SK-N-SH (cell line): ENCODE results near the gene ANO2.

Experiments
- EP300 ChIP-seq, 2 experiments: IDR thresholded peaks; 2 replicates each; pipeline versions ENCODE4 v1.4.0 to v1.6.1; 2012; ENCODE audit warnings: borderline replicate concordance in 1 of 2, low read depth in 1 of 2, low read length in 1 of 2
- FOSL2 ChIP-seq: IDR thresholded peaks from 2 replicates; pipeline ENCODE4 v1.4.0; 2012; ENCODE audit warnings: low read depth, mild to moderate bottlenecking, moderate library complexity, borderline replicate concordance
- JUND ChIP-seq: IDR thresholded peaks from 2 replicates; pipeline ENCODE4 v1.4.0; 2012
- MXI1 ChIP-seq: IDR thresholded peaks from 2 replicates; pipeline ENCODE4 v1.6.1; 2012; ENCODE audit warnings: mild to moderate bottlenecking, low read depth, low read length, improper control_type of control experiment
- NFIC ChIP-seq: IDR thresholded peaks from 2 replicates; pipeline ENCODE4 v1.4.0; 2012; ENCODE audit warnings: borderline replicate concordance
- RAD21 ChIP-seq: IDR thresholded peaks from 2 replicates; pipeline ENCODE4 v1.6.1; 2012; ENCODE audit warnings: mild to moderate bottlenecking, low read length
- RCOR1 ChIP-seq: fragments of 150-350 bp; IDR thresholded peaks from 2 replicates; pipeline ENCODE4 v1.6.1; 2017; ENCODE audit warnings: antibody characterized with exemption, low read length
- SIN3A ChIP-seq: IDR thresholded peaks from 2 replicates; pipeline ENCODE4 v1.6.1; 2012; ENCODE audit warnings: low read depth, mild to moderate bottlenecking, low read length, moderate library complexity, borderline replicate concordance
- ZBTB33 ChIP-seq: IDR thresholded peaks from 2 replicates; pipeline ENCODE4 v1.4.0; 2012; ENCODE audit warnings: low read depth, borderline replicate concordance
- TF ChIP-seq, protein P1 (sequence below): IDR thresholded peaks from 2 replicates; pipeline ENCODE4 v1.6.1; 2012; ENCODE audit warnings: mild to moderate bottlenecking, low read depth, low read length, moderate library complexity
- TF ChIP-seq, protein P2 (sequence below): fragments of 200-600 bp; sonication (generic); IDR thresholded peaks from 2 replicates; pipeline ENCODE4 v1.6.1; 2017; ENCODE audit warnings: antibody characterized with exemption, mild to moderate bottlenecking, moderate library complexity

- TF ChIP-seq RAD21 = no peak
- no peak for TF ChIP-seq EP300 (IDR thresholded peaks at IDR 0.05; ENCODE audit: borderline replicate concordance in 1 of 2, low read depth in 1 of 2, low read length in 1 of 2)
- TF ChIP-seq, protein P1, sequence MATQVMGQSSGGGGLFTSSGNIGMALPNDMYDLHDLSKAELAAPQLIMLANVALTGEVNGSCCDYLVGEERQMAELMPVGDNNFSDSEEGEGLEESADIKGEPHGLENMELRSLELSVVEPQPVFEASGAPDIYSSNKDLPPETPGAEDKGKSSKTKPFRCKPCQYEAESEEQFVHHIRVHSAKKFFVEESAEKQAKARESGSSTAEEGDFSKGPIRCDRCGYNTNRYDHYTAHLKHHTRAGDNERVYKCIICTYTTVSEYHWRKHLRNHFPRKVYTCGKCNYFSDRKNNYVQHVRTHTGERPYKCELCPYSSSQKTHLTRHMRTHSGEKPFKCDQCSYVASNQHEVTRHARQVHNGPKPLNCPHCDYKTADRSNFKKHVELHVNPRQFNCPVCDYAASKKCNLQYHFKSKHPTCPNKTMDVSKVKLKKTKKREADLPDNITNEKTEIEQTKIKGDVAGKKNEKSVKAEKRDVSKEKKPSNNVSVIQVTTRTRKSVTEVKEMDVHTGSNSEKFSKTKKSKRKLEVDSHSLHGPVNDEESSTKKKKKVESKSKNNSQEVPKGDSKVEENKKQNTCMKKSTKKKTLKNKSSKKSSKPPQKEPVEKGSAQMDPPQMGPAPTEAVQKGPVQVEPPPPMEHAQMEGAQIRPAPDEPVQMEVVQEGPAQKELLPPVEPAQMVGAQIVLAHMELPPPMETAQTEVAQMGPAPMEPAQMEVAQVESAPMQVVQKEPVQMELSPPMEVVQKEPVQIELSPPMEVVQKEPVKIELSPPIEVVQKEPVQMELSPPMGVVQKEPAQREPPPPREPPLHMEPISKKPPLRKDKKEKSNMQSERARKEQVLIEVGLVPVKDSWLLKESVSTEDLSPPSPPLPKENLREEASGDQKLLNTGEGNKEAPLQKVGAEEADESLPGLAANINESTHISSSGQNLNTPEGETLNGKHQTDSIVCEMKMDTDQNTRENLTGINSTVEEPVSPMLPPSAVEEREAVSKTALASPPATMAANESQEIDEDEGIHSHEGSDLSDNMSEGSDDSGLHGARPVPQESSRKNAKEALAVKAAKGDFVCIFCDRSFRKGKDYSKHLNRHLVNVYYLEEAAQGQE = no peak
- TF ChIP-seq, protein P2, sequence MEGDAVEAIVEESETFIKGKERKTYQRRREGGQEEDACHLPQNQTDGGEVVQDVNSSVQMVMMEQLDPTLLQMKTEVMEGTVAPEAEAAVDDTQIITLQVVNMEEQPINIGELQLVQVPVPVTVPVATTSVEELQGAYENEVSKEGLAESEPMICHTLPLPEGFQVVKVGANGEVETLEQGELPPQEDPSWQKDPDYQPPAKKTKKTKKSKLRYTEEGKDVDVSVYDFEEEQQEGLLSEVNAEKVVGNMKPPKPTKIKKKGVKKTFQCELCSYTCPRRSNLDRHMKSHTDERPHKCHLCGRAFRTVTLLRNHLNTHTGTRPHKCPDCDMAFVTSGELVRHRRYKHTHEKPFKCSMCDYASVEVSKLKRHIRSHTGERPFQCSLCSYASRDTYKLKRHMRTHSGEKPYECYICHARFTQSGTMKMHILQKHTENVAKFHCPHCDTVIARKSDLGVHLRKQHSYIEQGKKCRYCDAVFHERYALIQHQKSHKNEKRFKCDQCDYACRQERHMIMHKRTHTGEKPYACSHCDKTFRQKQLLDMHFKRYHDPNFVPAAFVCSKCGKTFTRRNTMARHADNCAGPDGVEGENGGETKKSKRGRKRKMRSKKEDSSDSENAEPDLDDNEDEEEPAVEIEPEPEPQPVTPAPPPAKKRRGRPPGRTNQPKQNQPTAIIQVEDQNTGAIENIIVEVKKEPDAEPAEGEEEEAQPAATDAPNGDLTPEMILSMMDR = no peak
- no peak for TF ChIP-seq FOSL2
- TF ChIP-seq NFIC = no peak
- TF ChIP-seq MXI1 = no peak
- no peak for TF ChIP-seq ZBTB33
- no peak for TF ChIP-seq RCOR1
- no peak for TF ChIP-seq SIN3A
- no peak for TF ChIP-seq JUND
Measured at GRCh38 chr12:5585178-5585577, 359.9 kb downstream of the ANO2 start.
